ENCODE data around the gene OSBPL6.

OSBPL6 gene

DNA sequence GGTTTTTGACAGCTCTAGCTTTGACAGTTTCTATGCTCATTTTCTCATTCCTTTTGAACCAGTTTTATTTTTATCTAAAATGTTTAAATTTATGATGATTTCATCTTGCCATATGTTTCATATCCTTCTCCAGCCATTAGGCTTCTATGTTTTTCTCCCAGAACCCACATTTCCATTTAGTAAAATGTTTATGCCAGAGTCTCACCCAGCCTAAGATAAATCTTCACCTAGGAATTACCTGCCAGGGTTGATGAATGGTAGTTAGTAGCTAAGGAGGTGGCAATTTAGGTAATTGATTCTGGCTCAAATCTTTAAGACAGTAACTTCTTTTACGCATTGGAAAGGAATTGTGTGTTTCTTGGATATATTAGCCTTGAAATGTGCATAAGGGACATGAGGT lies 173.0 kb downstream of the OSBPL6 start:
- TF ChIP-seq, protein P1, sequence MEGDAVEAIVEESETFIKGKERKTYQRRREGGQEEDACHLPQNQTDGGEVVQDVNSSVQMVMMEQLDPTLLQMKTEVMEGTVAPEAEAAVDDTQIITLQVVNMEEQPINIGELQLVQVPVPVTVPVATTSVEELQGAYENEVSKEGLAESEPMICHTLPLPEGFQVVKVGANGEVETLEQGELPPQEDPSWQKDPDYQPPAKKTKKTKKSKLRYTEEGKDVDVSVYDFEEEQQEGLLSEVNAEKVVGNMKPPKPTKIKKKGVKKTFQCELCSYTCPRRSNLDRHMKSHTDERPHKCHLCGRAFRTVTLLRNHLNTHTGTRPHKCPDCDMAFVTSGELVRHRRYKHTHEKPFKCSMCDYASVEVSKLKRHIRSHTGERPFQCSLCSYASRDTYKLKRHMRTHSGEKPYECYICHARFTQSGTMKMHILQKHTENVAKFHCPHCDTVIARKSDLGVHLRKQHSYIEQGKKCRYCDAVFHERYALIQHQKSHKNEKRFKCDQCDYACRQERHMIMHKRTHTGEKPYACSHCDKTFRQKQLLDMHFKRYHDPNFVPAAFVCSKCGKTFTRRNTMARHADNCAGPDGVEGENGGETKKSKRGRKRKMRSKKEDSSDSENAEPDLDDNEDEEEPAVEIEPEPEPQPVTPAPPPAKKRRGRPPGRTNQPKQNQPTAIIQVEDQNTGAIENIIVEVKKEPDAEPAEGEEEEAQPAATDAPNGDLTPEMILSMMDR (IDR thresholded peaks at IDR 0.05; ENCODE audit: low read depth, low read length): no peak
- H3K4me3 ChIP-seq (ENCODE audit: low read depth, low read length): no peak overlapping the region

DNA sequence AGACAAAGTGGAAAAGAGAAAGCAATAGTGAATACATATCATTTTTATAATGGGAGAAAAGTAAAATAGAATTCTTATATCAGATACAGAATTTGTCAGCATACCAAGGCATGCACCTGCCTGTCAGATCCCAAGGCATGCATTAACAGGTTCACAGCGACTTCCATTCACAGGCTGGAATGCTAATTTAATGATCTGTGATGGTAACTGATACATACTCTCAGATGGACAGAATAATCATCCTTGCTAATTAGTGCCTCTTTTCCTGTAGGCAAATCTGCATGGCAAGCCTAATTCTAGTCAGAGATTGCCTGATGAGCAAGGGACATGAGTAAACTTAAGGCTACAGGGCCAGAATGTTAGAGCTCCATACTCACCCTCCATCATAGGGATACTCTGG lies 180.6 kb downstream of the OSBPL6 start:
- TF ChIP-seq, protein P1 (IDR thresholded peaks at IDR 0.05; ENCODE audit: low read depth, low read length): no peak

DNA sequence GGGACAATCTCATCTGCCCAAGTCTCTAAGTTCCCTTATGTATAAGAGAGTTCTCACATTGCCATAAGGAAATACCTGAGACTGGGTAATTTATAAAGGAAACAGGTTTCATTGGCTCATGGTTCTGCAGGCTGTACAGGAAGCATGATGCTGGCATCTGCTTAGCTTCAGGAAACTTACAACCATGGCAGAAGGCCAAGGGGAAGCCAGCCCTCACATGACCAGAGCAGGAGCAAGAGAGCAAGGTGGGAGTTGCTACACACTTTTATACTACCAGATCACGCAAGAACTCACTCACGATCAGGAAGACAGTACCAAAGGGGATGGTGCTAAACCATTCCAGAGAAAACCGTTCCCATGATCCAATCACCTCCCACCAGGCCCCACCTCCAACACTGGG lies 182.7 kb downstream of the OSBPL6 start:
- H3K4me3 ChIP-seq (ENCODE audit: low read depth, low read length): no peak overlapping the region
- TF ChIP-seq, protein P1 (IDR thresholded peaks at IDR 0.05; ENCODE audit: low read depth, low read length): no peak

More for the DNA sequence above, 180.6 kb downstream of the OSBPL6 start:
- H3K4me3 ChIP-seq (ENCODE audit: low read depth, low read length): no peak overlapping the region

DNA sequence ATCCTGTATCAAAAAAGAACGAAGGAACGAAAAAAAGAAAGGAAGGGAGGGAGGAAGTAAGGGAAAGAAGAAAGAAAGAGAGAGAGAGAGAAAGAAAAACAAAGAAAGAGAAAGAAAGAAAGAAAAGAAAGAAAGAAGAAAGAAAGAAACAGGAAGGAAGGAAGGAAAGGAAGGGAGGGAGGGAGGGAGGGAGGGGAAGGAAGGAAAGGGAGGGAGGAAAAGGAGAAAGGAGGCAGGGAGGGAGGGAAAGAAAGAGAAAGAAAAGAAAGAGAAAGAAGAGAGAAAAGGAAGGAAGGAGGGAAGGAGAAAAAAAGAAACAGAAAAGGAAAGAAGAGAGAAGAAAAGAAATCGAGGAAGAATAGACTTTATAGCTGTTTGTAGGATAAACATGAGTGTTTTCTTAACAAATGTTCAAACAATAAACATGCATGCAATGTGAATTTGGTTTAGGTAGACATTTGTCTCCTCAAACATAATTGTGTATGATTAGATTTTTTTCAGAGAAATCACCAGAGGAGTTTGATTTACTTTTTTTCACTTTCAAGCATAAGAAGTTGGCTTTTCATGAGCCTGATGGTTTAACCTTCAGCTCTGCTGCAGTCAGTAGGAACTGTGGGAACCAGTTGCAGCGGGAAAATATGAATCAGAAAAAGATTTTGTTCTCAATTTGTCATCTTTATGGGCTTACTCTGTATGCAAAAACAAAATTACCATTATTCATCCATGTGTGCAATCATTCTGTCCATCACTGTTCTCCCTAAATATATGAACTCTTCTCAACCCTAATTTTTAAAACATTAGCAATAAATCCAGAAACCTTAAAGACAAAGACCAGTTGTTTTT lies 185.1 kb downstream of the OSBPL6 start:
- TF ChIP-seq, protein P1 (IDR thresholded peaks at IDR 0.05; ENCODE audit: low read depth, low read length): no peak
- no peak overlapping the region for H3K4me3 ChIP-seq (ENCODE audit: low read depth, low read length)

DNA sequence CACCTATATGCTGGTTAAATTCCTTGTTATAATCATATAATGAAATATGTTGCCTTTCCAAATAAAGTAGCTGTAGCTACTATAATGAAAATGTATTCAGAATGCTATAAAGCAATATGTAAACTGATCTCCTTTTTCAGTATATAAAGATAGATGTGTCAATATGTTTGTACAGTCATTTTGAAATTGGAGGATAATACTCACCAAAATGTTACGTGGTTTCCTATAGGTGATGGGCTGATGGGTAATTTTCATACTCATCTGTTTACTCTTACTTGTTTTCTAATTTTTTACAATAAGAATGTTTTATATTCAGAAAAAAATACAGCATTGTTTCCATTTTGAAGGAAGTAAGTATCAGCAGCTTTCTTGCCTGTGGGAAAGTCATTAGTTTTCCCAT lies 186.5 kb downstream of the OSBPL6 start:
- no peak overlapping the region for H3K4me3 ChIP-seq (ENCODE audit: low read depth, low read length)
- TF ChIP-seq, protein P1 (IDR thresholded peaks at IDR 0.05; ENCODE audit: low read depth, low read length): no peak

DNA sequence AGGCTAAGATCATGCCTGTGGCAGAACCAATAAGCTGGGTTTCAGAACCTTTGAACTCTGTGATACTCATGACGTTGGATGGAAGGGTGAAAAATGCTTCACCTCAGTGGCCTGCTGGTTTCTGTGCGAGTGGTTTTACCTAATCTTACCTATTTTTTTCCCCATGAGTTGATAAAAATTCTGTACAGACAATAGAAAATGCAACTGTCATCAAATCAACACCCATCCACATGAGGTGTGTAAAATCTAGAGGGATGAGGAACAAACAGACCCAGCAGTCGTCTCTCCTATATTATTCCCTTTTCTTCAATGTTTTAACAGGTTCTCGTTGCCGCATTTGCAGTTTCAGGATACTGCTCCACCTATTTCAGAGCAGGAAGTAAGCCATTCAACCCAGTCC lies 189.4 kb downstream of the OSBPL6 start:
- TF ChIP-seq, protein P1 (IDR thresholded peaks at IDR 0.05; ENCODE audit: low read depth, low read length): no peak
- no peak overlapping the region for H3K4me3 ChIP-seq (ENCODE audit: low read depth, low read length)

DNA sequence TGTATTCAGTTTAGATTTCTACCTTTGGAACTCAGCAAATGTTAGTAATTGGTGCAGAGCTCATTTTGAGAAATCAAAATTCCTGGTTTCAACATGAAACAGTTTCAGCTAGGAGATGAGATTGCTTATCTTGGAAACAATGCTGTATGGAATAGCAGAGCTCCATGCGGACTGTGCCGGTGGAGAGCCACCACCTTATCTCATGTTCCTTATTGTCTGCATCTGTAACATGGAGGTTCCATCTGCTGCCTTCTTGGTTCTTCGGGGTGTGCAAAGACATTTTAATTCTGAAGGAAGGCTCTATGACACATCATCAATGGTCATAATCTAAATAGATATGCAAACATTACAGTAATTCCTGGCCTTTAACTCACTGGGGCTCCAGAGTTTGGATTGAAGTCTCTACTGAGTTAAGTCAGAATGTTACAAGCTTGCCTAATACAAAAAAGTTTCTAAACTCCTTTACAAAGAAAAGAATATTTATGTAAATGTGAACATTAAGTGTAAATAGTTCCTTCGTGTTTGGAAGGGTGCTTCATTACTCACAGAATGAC lies 191.4 kb downstream of the OSBPL6 start:
- TF ChIP-seq, protein P1 (IDR thresholded peaks at IDR 0.05; ENCODE audit: low read depth, low read length): no peak
- no peak overlapping the region for H3K4me3 ChIP-seq (ENCODE audit: low read depth, low read length)
